ENCODE measurements around the gene MAPK14. TPM values are rescaled to one million over a fixed set of nuclear protein-coding genes. Genes with fewer than 3 reads are reported as not detected.

MAPK14 gene
- total and polyA plus RNA-seq, 2 of the 4 experiments (the other 2 are of a cell fraction) = 28.4 to 74.4 TPM

DNA sequence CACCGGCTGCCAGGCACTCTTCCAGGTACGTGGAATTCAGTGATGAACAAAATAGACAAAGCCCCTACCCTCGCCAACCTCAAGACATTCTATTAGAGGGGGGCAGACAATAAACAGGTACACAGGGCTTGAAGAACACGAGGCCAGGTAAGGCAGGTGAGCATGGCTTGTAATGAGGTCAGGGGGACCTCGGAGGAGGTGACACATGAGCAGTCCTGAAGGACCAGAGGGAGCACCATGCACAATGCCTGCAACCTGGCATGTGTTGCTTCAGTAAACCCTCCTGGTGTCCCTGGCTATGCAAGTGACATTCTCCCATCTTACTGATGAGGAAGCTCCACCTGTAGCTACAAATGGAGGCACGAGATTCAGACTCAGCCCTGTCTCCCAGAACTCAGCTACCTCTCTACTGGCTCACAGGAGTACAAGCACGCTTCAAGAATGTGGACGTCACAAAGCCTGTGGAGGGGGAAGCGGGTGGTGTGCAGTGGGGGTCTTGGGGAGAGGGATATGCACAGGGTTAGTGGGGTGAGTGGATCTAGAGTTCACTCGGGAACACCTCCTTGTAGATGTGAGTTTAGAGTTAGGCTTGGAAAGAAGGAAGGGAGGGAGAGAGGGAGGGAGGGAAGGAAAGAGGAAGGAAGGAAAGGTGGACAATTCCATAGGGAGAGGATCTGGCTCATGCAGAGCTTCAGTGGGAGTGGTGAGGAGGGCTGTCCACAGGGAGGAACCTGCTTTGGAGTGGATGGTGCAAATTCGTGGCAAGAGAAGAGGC is 95.1 kb downstream of the MAPK14 start:
- Histone ChIP-seq H3K56ac (ENCODE audit: extremely low read depth, insufficient read depth, low read length) (no peak overlapping the region), H2AFZ (replicated peaks; ENCODE audit: low read length, poor library complexity) (no peak overlapping the region), H3K4me1 (ENCODE audit: control insufficient read depth, insufficient read depth, low read length) (peaks cover 18% of the 10 kb centered on the region), H3K23ac (ENCODE audit: low read depth, low read length) (0 out of 2 replicates have a peak overlapping the region, but pooled peaks have one; percentile 20), H4K91ac (ENCODE audit: insufficient read depth, low read depth, low read length) (no peak overlapping the region), H3K27ac (ENCODE audit: insufficient read depth, low read length) (no peak overlapping the region), H4K5ac (ENCODE audit: low read depth, low read length) (no peak overlapping the region), H3K9me3 (ENCODE audit: control insufficient read depth, insufficient read depth, low read length) (no peaks in the 10 kb centered on the region), H3K18ac (ENCODE audit: low read depth, low read length) (no peak overlapping the region), H3K4ac (ENCODE audit: low read depth, low read length) (peak overlapping the region; percentile 36; the same call in 1 of the 2 replicates), H2AK9ac (replicated peaks; ENCODE audit: low read depth, low read length, poor library complexity) (peak overlapping the region; percentile 75), H3K27me3 (ENCODE audit: control insufficient read depth, insufficient read depth, low read length) (no peaks in the 10 kb centered on the region), H2BK15ac (ENCODE audit: low read depth, low read length) (no peak overlapping the region; the same call in 2 of the 3 replicates), H3K4me2 (ENCODE audit: low read depth, low read length) (no peak overlapping the region), H3K36me3 (ENCODE audit: control insufficient read depth, insufficient read depth, low read length) (peaks cover 2% of the 10 kb centered on the region; the same call in 1 of the 2 replicates), H2BK120ac (ENCODE audit: low read depth, low read length) (no peak overlapping the region), H2BK20ac (ENCODE audit: low read depth, low read length) (no peak overlapping the region), H3K4me3 (ENCODE audit: insufficient read depth, low read depth, low read length) (no peak overlapping the region), H3K79me1 (ENCODE audit: low read depth in 1 of 2, low read length in 2 of 2) (peaks cover 0 to 2% of the 10 kb centered on the region in 2 experiments; a peak in 1 of 4 replicates), H4K8ac (ENCODE audit: low read depth in 2 of 2, low read length in 2 of 2) (no peak overlapping the region), H3K9ac (ENCODE audit: low read depth, low read length) (no peak overlapping the region), H2BK5ac (ENCODE audit: low read depth, low read length, poor library complexity, severe bottlenecking) (no peak overlapping the region), H3K14ac (replicated peaks; ENCODE audit: low read depth, low read length) (no peak overlapping the region), H4K20me1 (ENCODE audit: insufficient read depth, low read length) (no peaks in the 10 kb centered on the region), H3K9me1 (ENCODE audit: insufficient read depth, low read length) (peaks cover 22% of the 10 kb centered on the region), H2AK5ac (ENCODE audit: low read depth, low read length) (peak overlapping the region; percentile 21)
- ATAC-seq (ENCODE audit: low read depth) (no peak), DNase-seq (no peak)
- 93% methylated on average over 3 of the region's 11 CpGs; no CpG with 5 or more reads in 1 of the 2 experiments for WGBS, 2 experiments (ENCODE audit: extremely low coverage in 2 of 2, insufficient read length in 1 of 2)
- in situ Hi-C loops (cut with MboI; ENCODE audit: low sequenced_read_pairs) (loop anchor here (5.0 kb wide), 1 partner anchor 80 kb away; no protein-coding TSS in a partner anchor), intact Hi-C loops (cut with micrococcal nuclease) (loop anchor here (1.0 to 2.0 kb wide), 2 partner anchors 74 to 238 kb away; partner anchors contain the start of gene BRPF3), dilution Hi-C loops (cut with HindIII; ENCODE audit: low sequenced_read_pairs, unreplicated experiment) (no loop called here)
- TF ChIP-seq, protein P1, sequence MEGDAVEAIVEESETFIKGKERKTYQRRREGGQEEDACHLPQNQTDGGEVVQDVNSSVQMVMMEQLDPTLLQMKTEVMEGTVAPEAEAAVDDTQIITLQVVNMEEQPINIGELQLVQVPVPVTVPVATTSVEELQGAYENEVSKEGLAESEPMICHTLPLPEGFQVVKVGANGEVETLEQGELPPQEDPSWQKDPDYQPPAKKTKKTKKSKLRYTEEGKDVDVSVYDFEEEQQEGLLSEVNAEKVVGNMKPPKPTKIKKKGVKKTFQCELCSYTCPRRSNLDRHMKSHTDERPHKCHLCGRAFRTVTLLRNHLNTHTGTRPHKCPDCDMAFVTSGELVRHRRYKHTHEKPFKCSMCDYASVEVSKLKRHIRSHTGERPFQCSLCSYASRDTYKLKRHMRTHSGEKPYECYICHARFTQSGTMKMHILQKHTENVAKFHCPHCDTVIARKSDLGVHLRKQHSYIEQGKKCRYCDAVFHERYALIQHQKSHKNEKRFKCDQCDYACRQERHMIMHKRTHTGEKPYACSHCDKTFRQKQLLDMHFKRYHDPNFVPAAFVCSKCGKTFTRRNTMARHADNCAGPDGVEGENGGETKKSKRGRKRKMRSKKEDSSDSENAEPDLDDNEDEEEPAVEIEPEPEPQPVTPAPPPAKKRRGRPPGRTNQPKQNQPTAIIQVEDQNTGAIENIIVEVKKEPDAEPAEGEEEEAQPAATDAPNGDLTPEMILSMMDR (conservative IDR thresholded peaks at IDR 0.05; ENCODE audit: low read depth, low read length) = no peak
- TF ChIP-seq MAZ (IDR thresholded peaks at IDR 0.05; ENCODE audit: borderline replicate concordance, low read depth, low read length) = no peak
- TF ChIP-seq BHLHE40 (IDR thresholded peaks at IDR 0.05; ENCODE audit: low read depth, low read length) = no peak
- TF ChIP-seq FOS (IDR thresholded peaks at IDR 0.05; ENCODE audit: low read depth, low read length) = no peak
- no peak for TF ChIP-seq CEBPB (IDR thresholded peaks at IDR 0.05; ENCODE audit: low read depth, low read length)
- no peak for TF ChIP-seq RCOR1 (IDR thresholded peaks at IDR 0.05; ENCODE audit: insufficient replicate concordance, low read length)
- TF ChIP-seq SMC3 (IDR thresholded peaks at IDR 0.05; ENCODE audit: low read depth, low read length) = no peak
- TF ChIP-seq NFE2L2 (IDR thresholded peaks at IDR 0.05; ENCODE audit: low read depth, low read length) = no peak
- no peak for TF ChIP-seq RAD21 (IDR thresholded peaks at IDR 0.05; ENCODE audit: low read length)
- TF ChIP-seq POLR2A (IDR thresholded peaks at IDR 0.05; ENCODE audit: low read depth, low read length) = no peak
- TF ChIP-seq, protein P2, sequence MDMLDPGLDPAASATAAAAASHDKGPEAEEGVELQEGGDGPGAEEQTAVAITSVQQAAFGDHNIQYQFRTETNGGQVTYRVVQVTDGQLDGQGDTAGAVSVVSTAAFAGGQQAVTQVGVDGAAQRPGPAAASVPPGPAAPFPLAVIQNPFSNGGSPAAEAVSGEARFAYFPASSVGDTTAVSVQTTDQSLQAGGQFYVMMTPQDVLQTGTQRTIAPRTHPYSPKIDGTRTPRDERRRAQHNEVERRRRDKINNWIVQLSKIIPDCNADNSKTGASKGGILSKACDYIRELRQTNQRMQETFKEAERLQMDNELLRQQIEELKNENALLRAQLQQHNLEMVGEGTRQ (IDR thresholded peaks at IDR 0.05; ENCODE audit: low read depth, low read length) = no peak
- TF ChIP-seq, protein P3, sequence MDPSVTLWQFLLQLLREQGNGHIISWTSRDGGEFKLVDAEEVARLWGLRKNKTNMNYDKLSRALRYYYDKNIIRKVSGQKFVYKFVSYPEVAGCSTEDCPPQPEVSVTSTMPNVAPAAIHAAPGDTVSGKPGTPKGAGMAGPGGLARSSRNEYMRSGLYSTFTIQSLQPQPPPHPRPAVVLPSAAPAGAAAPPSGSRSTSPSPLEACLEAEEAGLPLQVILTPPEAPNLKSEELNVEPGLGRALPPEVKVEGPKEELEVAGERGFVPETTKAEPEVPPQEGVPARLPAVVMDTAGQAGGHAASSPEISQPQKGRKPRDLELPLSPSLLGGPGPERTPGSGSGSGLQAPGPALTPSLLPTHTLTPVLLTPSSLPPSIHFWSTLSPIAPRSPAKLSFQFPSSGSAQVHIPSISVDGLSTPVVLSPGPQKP (IDR thresholded peaks at IDR 0.05; ENCODE audit: borderline replicate concordance, low read depth, low read length) = no peak
- no peak for TF ChIP-seq MXI1 (IDR thresholded peaks at IDR 0.05; ENCODE audit: borderline replicate concordance, low read depth, low read length)
- TF ChIP-seq CHD1 (IDR thresholded peaks at IDR 0.05; ENCODE audit: low read depth, low read length) = no peak
- ChIA-PET CTCF (no interaction called here), POLR2A (ENCODE audit: unreplicated experiment) (no interaction called here)
- BruUV-seq (replicated peaks) = no TSS peak
